ENCODE measurements around the gene ADAMTSL4. TPM values are rescaled to one million over a fixed set of nuclear protein-coding genes. Genes with fewer than 3 reads are reported as not detected.
"Not testable (repeated sequence)": the region's sequence is repeated elsewhere in the genome, so short reads cannot be mapped to it uniquely, and the experiment has no call there.

Gene ADAMTSL4
- total RNA-seq, 1 donor: 5.4 TPM

DNA sequence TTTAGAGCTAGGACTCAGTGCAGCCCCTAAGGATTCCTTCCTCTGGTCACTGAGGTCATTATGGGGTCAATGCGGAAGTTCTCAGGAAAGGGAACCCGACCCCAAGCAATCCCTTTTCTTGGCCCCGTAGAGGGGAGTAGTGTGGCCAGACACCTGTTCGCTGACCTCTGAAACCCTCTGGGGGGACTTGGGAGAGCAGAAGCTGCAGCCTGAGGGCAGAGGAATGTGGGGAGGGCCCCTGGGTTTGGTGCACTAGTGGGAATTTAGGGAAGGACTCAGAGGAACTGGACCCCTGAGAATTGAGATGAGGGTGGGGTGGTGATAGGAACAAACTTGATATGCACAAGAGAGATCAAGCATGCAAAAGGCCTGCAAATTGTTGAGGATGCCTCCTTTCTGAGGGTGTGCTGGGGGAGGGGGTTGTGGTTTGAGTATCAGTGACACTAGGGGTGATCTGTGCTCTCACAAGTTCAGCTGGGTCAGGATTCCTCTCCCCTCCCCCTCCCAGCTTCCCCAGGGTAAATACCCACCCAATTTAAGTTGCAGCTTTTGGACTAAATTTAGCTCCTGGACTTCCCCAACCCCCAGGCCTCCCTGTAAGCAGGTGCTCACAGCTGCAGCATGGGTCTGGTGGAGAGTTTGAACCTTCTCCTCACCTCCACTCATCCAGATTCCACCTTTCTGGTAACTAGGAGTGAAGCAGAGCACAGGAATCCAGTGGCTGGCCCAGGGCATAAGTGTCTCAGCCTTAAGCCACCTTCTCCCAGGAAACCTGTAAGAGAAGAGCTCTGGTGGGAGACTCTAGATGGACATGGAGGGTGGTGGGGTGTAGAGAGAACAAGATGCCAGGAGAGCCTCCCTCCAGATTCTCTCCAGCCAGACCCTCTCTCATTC, 13.5 kb downstream of the ADAMTSL4 start:
- Histone ChIP-seq H3K27ac (ENCODE audit: low read depth, low read length) (peak overlapping the region; percentile 100), H3K4me2 (ENCODE audit: insufficient read depth, low read length) (peak overlapping the region; percentile 96), H3K9me3 (ENCODE audit: low read depth, low read length) (no peaks in the 10 kb centered on the region), H2AFZ (ENCODE audit: low read length) (no peak overlapping the region), H3K79me2 (ENCODE audit: insufficient read depth, low read length) (peaks cover 36% of the 10 kb centered on the region), H3K36me3 (ENCODE audit: insufficient read depth, low read length) (peaks cover 2% of the 10 kb centered on the region), H3K4me1 (ENCODE audit: insufficient read depth, low read length) (peaks cover 62% of the 10 kb centered on the region), H3K27me3 (ENCODE audit: insufficient read depth, low read length) (no peaks in the 10 kb centered on the region), H4K20me1 (ENCODE audit: insufficient read depth, low read length) (peaks cover 6% of the 10 kb centered on the region), H3K4me3 (ENCODE audit: insufficient read depth, low read length) (peak overlapping the region; percentile 81)
- TF ChIP-seq, protein P1, sequence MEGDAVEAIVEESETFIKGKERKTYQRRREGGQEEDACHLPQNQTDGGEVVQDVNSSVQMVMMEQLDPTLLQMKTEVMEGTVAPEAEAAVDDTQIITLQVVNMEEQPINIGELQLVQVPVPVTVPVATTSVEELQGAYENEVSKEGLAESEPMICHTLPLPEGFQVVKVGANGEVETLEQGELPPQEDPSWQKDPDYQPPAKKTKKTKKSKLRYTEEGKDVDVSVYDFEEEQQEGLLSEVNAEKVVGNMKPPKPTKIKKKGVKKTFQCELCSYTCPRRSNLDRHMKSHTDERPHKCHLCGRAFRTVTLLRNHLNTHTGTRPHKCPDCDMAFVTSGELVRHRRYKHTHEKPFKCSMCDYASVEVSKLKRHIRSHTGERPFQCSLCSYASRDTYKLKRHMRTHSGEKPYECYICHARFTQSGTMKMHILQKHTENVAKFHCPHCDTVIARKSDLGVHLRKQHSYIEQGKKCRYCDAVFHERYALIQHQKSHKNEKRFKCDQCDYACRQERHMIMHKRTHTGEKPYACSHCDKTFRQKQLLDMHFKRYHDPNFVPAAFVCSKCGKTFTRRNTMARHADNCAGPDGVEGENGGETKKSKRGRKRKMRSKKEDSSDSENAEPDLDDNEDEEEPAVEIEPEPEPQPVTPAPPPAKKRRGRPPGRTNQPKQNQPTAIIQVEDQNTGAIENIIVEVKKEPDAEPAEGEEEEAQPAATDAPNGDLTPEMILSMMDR (IDR thresholded peaks at IDR 0.05; ENCODE audit: extremely low read depth, low read depth, low read length): no peak
- DNase-seq (ENCODE audit: insufficient read length, low spot score, missing footprints): peak; percentile 62

DNA sequence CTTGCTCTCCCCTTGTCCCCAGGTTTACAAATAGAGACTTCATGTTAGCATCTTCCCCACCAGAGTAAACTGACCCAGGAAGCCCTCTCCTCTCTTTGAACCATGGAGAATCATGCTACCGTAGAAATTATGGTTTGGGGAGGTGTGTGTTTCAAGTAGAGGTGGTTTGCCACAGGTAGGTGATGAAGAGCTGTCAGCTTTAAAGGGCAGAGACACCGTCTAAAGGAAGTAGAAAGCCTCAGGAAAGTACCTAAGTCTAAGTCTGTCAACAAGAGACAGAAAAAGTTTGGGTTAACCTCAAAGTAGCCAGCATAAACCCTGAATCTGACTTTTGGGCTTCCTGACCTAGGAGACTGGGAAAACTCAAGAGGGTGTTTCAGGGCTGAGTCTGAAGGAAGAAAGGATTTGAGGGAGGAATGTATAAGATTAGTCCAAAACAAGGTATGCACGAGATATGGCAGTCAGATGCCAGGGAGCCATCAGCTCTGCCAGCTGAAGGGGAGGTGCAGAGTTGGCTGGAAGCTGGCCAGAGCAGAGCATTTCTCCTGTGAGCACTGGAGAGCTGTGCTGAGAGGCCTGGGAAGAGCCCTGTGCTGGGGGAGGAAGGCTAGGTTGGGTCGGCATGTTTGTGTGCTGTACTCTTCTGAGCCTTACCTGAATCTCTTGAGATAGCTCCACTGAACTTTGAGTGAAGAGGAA, 14.3 kb downstream of the ADAMTSL4 start:
- Histone ChIP-seq H3K4me3 (ENCODE audit: insufficient read depth, low read length) (no peak overlapping the region), H3K27ac (ENCODE audit: low read depth, low read length) (peak overlapping the region; percentile 100), H3K27me3 (ENCODE audit: insufficient read depth, low read length) (no peaks in the 10 kb centered on the region), H2AFZ (ENCODE audit: low read length) (no peak overlapping the region), H4K20me1 (ENCODE audit: insufficient read depth, low read length) (peaks cover 6% of the 10 kb centered on the region), H3K4me2 (ENCODE audit: insufficient read depth, low read length) (peak overlapping the region; percentile 96), H3K4me1 (ENCODE audit: insufficient read depth, low read length) (peaks cover 69% of the 10 kb centered on the region), H3K79me2 (ENCODE audit: insufficient read depth, low read length) (peaks cover 39% of the 10 kb centered on the region), H3K36me3 (ENCODE audit: insufficient read depth, low read length) (no peaks in the 10 kb centered on the region), H3K9me3 (ENCODE audit: low read depth, low read length) (no peaks in the 10 kb centered on the region)
- TF ChIP-seq, protein P1 (IDR thresholded peaks at IDR 0.05; ENCODE audit: extremely low read depth, low read depth, low read length): no peak
- DNase-seq (ENCODE audit: insufficient read length, low spot score, missing footprints): peak; percentile 52

DNA sequence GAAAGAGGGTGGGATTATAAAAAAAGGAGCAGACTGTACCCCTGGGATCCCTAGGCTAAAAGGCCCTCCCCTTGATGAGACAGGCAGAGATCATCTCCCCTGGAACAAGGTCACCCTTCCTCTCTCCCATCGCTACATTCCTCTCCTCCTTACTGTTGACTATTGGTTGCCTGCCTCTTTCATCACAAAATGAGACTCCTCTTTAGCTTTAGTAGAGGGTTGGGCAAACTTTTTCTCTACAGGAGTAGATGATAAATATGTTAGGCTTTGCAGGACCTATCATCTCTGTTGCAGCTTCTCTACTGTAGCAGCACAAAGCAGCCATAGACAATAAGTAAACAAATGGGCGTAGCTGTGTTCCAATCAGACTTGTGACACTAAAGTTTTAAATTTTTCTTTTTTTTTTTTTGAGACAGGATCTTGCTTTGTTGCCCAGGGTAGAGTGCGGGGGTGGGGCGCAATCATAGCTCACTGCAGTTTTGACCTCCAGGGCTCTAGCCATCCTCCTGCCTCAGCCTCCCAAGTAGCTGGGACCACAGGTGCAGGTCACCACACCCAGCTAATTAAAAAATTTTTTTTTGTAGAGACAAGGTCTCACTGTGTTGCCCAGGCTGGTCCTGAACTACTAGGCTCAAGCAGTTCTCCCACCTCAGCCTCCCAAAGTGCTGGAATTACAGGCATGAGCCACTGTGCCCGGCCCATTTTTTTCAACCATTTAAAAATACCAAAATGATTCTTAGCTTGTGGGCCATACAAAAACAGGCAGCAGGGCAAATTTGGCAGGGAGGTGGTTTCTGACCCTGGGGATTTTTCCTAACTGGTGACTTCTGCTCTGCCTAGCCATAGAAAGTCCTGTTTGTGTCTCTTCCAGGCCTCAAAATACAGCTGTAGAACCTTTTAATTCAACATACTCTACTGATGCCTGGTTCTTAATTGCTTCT, 15.1 kb downstream of the ADAMTSL4 start:
- DNase-seq (ENCODE audit: insufficient read length, low spot score, missing footprints): peak; percentile 87
- peaks cover 36% of the 10 kb centered on the region for H3K79me2 ChIP-seq (ENCODE audit: insufficient read depth, low read length)

DNA sequence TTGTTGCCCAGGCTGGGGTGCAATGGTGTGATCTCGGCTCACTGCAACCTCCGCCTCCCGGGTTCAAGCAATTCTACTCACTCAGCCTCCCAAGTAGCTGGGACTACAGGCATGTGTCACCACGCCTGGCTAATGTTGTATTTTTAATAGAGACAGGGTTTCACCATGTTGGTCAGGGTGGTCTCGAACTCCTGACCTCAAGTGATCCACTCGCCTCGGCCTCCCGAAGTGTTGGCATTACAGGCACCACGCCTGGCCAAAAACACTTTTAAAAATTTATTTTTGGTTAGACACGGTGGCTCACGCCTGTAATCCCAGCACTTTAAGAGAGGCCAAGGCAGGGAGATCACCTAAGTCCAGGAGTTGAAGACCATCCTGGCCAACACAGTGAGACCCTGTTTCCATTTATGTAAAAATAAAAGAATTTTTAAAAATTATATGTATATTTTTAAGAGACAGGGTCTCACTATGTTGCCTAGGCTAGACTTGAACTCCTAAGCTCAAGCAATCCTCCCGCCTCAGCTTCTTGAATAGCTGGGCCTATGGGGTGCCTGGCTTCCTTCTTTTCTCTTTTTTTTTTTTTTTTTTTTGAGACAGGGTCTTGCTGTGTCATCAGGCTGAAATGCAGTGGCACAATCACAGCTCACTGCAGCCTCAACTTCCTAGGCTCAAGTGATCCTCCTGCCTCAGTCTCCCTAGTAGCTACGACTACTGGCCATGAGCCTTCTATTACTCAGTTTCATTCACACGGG, 16.2 kb downstream of the ADAMTSL4 start:
- peak overlapping the region; percentile 100 for H3K27ac ChIP-seq (ENCODE audit: low read depth, low read length)
- not testable (repeated sequence) for H3K36me3 ChIP-seq (ENCODE audit: insufficient read depth, low read length); H3K4me3 ChIP-seq (ENCODE audit: insufficient read depth, low read length); H3K4me2 ChIP-seq (ENCODE audit: insufficient read depth, low read length); H3K27me3 ChIP-seq (ENCODE audit: insufficient read depth, low read length); H4K20me1 ChIP-seq (ENCODE audit: insufficient read depth, low read length); DNase-seq (ENCODE audit: insufficient read length, low spot score, missing footprints); H2AFZ ChIP-seq (ENCODE audit: low read length); H3K9me3 ChIP-seq (ENCODE audit: low read depth, low read length)
- H3K79me2 ChIP-seq (ENCODE audit: insufficient read depth, low read length): peaks cover 29% of the 10 kb centered on the region
- peaks cover 81% of the 10 kb centered on the region for H3K4me1 ChIP-seq (ENCODE audit: insufficient read depth, low read length)

More for the DNA sequence above, 15.1 kb downstream of the ADAMTSL4 start:
- H3K27ac ChIP-seq (ENCODE audit: low read depth, low read length): peak overlapping the region; percentile 100
- peak overlapping the region; percentile 15 for H3K4me2 ChIP-seq (ENCODE audit: insufficient read depth, low read length)
- peaks cover 77% of the 10 kb centered on the region for H3K4me1 ChIP-seq (ENCODE audit: insufficient read depth, low read length)
- TF ChIP-seq, protein P1 (IDR thresholded peaks at IDR 0.05; ENCODE audit: extremely low read depth, low read depth, low read length): no peak
- H3K27me3 ChIP-seq (ENCODE audit: insufficient read depth, low read length): no peaks in the 10 kb centered on the region
- H3K9me3 ChIP-seq (ENCODE audit: low read depth, low read length): no peaks in the 10 kb centered on the region
- H2AFZ ChIP-seq (ENCODE audit: low read length): no peak overlapping the region
- no peaks in the 10 kb centered on the region for H3K36me3 ChIP-seq (ENCODE audit: insufficient read depth, low read length)
- H3K4me3 ChIP-seq (ENCODE audit: insufficient read depth, low read length): no peak overlapping the region
- H4K20me1 ChIP-seq (ENCODE audit: insufficient read depth, low read length): peaks cover 6% of the 10 kb centered on the region

Data from osteoblast (primary cell).